ENCODE data around the gene MAFG. TPM values are rescaled to one million over a fixed set of nuclear protein-coding genes. Genes with fewer than 3 reads are reported as not detected.

Gene MAFG
- total and polyA plus RNA-seq, 2 of the 13 experiments (the other 11 are each of a cell fraction or from before 2014, with no cell fraction given): 14.5 to 20.0 TPM

- no peak for TF ChIP-seq ZNF142 (CRISPR knock-in tag; IDR thresholded peaks at IDR 0.05)
- TF ChIP-seq FOXK2 (IDR thresholded peaks at IDR 0.05): no peak
- TF ChIP-seq TBX2 (CRISPR knock-in tag; IDR thresholded peaks at IDR 0.05; ENCODE audit: borderline replicate concordance): peak; percentile 88
- 0 out of 2 replicates have a peak, but pooled peaks have one; percentile 69 for TF ChIP-seq ZFP41 (CRISPR knock-in tag; IDR thresholded peaks at IDR 0.05; ENCODE audit: borderline replicate concordance)
- TF ChIP-seq CHCHD3 (CRISPR knock-in tag; IDR thresholded peaks at IDR 0.05): 0 out of 2 replicates have a peak, but pooled peaks have one; percentile 17
- TF ChIP-seq MYC (CRISPR knock-in tag; IDR thresholded peaks at IDR 0.05; ENCODE audit: borderline replicate concordance): peak; percentile 97
- no peak for TF ChIP-seq ZNF781 (CRISPR knock-in tag; IDR thresholded peaks at IDR 0.05; ENCODE audit: borderline replicate concordance, not compliant biosample characterization)
- peak; percentile 87 for TF ChIP-seq KLF6 (CRISPR knock-in tag; IDR thresholded peaks at IDR 0.05)
- peak; percentile 84; the same call in 1 of the 2 replicates for TF ChIP-seq ZNF776 (CRISPR knock-in tag; IDR thresholded peaks at IDR 0.05)
- no peak for TF ChIP-seq NCOA1 (CRISPR knock-in tag; IDR thresholded peaks at IDR 0.05)
- TF ChIP-seq ZNF280B (CRISPR knock-in tag; IDR thresholded peaks at IDR 0.05; ENCODE audit: borderline replicate concordance): no peak; the same call in none of the 2 replicates
- peak; percentile 100 for TF ChIP-seq ZBTB42 (CRISPR knock-in tag; IDR thresholded peaks at IDR 0.05)
- TF ChIP-seq FOXA3 (CRISPR knock-in tag; IDR thresholded peaks at IDR 0.05): peak; percentile 84; the same call in 1 of the 2 replicates
- TF ChIP-seq AHR (CRISPR knock-in tag; IDR thresholded peaks at IDR 0.05): peak; percentile 92
- TF ChIP-seq ZNF24 (IDR thresholded peaks at IDR 0.05): no peak
- peak; percentile 79; the same call in 1 of the 2 replicates for TF ChIP-seq ZNF792 (CRISPR knock-in tag; IDR thresholded peaks at IDR 0.05)
- TF ChIP-seq AGO1 (IDR thresholded peaks at IDR 0.05; ENCODE audit: low read depth, low read length, poor library complexity, severe bottlenecking): peak; percentile 91
- TF ChIP-seq ZNF543 (CRISPR knock-in tag; IDR thresholded peaks at IDR 0.05): peak; percentile 92; the same call in 1 of the 2 replicates
- TF ChIP-seq RXRA (CRISPR knock-in tag; IDR thresholded peaks at IDR 0.05): peak; percentile 96
- TF ChIP-seq DRAP1 (CRISPR knock-in tag; IDR thresholded peaks at IDR 0.05): peak; percentile 80
- 0 out of 2 replicates have a peak, but pooled peaks have one; percentile 77 for TF ChIP-seq TMF1 (CRISPR knock-in tag; IDR thresholded peaks at IDR 0.05; ENCODE audit: low read depth)
- TF ChIP-seq KLF13 (CRISPR knock-in tag; IDR thresholded peaks at IDR 0.05): 0 out of 2 replicates have a peak, but pooled peaks have one; percentile 59
- peak; percentile 58; the same call in 1 of the 2 replicates for TF ChIP-seq ZNF3 (CRISPR knock-in tag; IDR thresholded peaks at IDR 0.05)
- TF ChIP-seq RFXANK (CRISPR knock-in tag; IDR thresholded peaks at IDR 0.05): no peak
These were observed 39.1 kb upstream of the MAFG start (continued) for GRCh38 chr17:81966343-81967243.

All from HepG2 (cell line).